Measurements from ENCODE around the gene HAND1.

- TF ChIP-seq POLR2AphosphoS5 (IDR thresholded peaks at IDR 0.05) = no peak
- no peak for TF ChIP-seq POLR2A (IDR thresholded peaks at IDR 0.05)
Measured at GRCh38 chr5:154498994-154499393, 21.0 kb upstream of the HAND1 start.

Measured in gastroesophageal sphincter (tissue), 2 donors.